K562 (cell line): ENCODE data around the gene LY6G6F. TPM values are rescaled to one million over a fixed set of nuclear protein-coding genes. Genes with fewer than 3 reads are reported as not detected.

Experiments
- CREB1 ChIP-seq, 2 experiments: sonication (generic) in 1 of 2; formaldehyde crosslinking in 1 of 2; IDR thresholded peaks; 2 replicates each; pipeline versions ENCODE4 v1.6.1 to v1.8.0; 2012 to 2022; ENCODE audit warnings: inconsistent platforms in 1 of 2, mild to moderate bottlenecking in 1 of 2, missing genetic modification reagents in 1 of 2, moderate library complexity in 1 of 2
- CTBP1 ChIP-seq: fragments of 450-650 bp; IDR thresholded peaks from 2 replicates; pipeline ENCODE4 v1.6.1; 2016; ENCODE audit warnings: borderline replicate concordance
- ETV5 ChIP-seq: sonication (generic); formaldehyde crosslinking; IDR thresholded peaks from 2 replicates; pipeline ENCODE4 v1.4.0; 2020; ENCODE audit warnings: low read depth, mild to moderate bottlenecking, missing genetic modification reagents
- GTF2A2 ChIP-seq: IDR thresholded peaks from 2 replicates; pipeline ENCODE4 v1.6.1; 2016; ENCODE audit warnings: mild to moderate bottlenecking, missing genetic modification characterization, missing compliant biosample characterization
- HCFC1 ChIP-seq: IDR thresholded peaks from 2 replicates; pipeline ENCODE4 v1.6.1; 2012; ENCODE audit warnings: low read depth, low read length, improper control_type of control experiment
- IRF1 ChIP-seq: sonication (generic); formaldehyde crosslinking; IDR thresholded peaks from 2 replicates; pipeline ENCODE4 v1.8.0; 2022; ENCODE audit warnings: missing genetic modification reagents, mild to moderate bottlenecking, borderline replicate concordance
- JUN ChIP-seq, 2 experiments: sonication (generic) in 1 of 2; formaldehyde crosslinking in 1 of 2; IDR thresholded peaks; 2 replicates each; pipeline versions ENCODE4 v1.6.1 to v1.8.0; 2012 to 2022; ENCODE audit warnings: borderline replicate concordance in 2 of 2, mild to moderate bottlenecking in 2 of 2, improper control_type of control experiment in 1 of 2, low read depth in 1 of 2, low read length in 1 of 2, missing genetic modification reagents in 1 of 2
- KDM4B ChIP-seq, 2 experiments: fragments of 450-650 bp in 1 of 2; sonication (generic) in 1 of 2; IDR thresholded peaks; 2 replicates each; pipeline ENCODE4 v1.6.1; 2016 to 2017; ENCODE audit warnings: borderline replicate concordance in 2 of 2, antibody characterized with exemption in 1 of 2, low read depth in 1 of 2, mild to moderate bottlenecking in 1 of 2
- KLF16 ChIP-seq: IDR thresholded peaks from 2 replicates; pipeline ENCODE4 v1.6.1; 2016; ENCODE audit warnings: antibody characterized with exemption
- MAFK ChIP-seq: IDR thresholded peaks from 2 replicates; pipeline ENCODE4 v1.6.1; 2011; ENCODE audit warnings: low read length, improper control_type of control experiment
- MEF2A ChIP-seq: IDR thresholded peaks from 2 replicates; pipeline ENCODE4 v1.6.1; 2011; ENCODE audit warnings: low read depth, mild to moderate bottlenecking, low read length, moderate library complexity; ENCODE audit not compliant: control insufficient read depth
- NEUROD1 ChIP-seq: fragments of 150-350 bp; IDR thresholded peaks from 2 replicates; pipeline ENCODE4 v1.6.1; 2014; ENCODE audit warnings: borderline replicate concordance, low read length, low read depth; ENCODE audit not compliant: partially characterized antibody
- NFRKB ChIP-seq: fragments of 450-650 bp; IDR thresholded peaks from 2 replicates; pipeline ENCODE4 v1.6.1; 2016; ENCODE audit warnings: low read depth
- NR2C2 ChIP-seq, 2 experiments: fragments of 200-800 bp in 1 of 2; sonication (Bioruptor generic) in 1 of 2; sonication (generic) in 1 of 2; formaldehyde crosslinking in 1 of 2; IDR thresholded peaks; 2 replicates each; pipeline versions ENCODE4 v1.6.1 to v1.8.0; 2016 to 2022; ENCODE audit warnings: mild to moderate bottlenecking in 1 of 2, missing compliant biosample characterization in 1 of 2, missing genetic modification characterization in 1 of 2, missing genetic modification reagents in 1 of 2
- SPI1 ChIP-seq: IDR thresholded peaks from 2 replicates; pipeline ENCODE4 v1.6.1; 2011; ENCODE audit warnings: low read depth, low read length, control low read depth, borderline replicate concordance
- SRSF7 ChIP-seq: fragments of 200-400 bp; formaldehyde crosslinking; optimal IDR thresholded peaks from 2 replicates; pipeline ENCODE3; 2017; ENCODE audit warnings: mild to moderate bottlenecking, low read depth, low read length
- TCF7 ChIP-seq: sonication (generic); IDR thresholded peaks from 2 replicates; pipeline ENCODE4 v1.6.1; 2016; ENCODE audit warnings: antibody characterized with exemption, borderline replicate concordance
- U2AF1 ChIP-seq: fragments of 200-400 bp; formaldehyde crosslinking; optimal IDR thresholded peaks from 2 replicates; pipeline ENCODE3; 2017; ENCODE audit warnings: mild to moderate bottlenecking, low read depth, low read length, moderate library complexity
- ZNF23 ChIP-seq: fragments of 250-450 bp; sonication (Bioruptor Pico); IDR thresholded peaks from 2 replicates; pipeline ENCODE4 v1.4.0; 2020; ENCODE audit warnings: mild to moderate bottlenecking
- polyA plus RNA-seq, 8 experiments: library from polyadenylated mRNA; depleted of rRNA in 4 of 8; stranded (reverse) in 5 of 8; unstranded in 3 of 8; fragments of >200 nt; fragmentation: Nextera tagmentation in 2 of 8; fragmentation: Illumina TruSeq in 1 of 8; extraction: Ambion mirVana in 2 of 8; extraction: Trizol in 1 of 8; gene quantifications; 2 replicates each; pipeline versions ENCODE4 v1.2.1 to v1.2.3, GENCODE V29; 2011 to 2014; ENCODE audit warnings: inconsistent platforms in 1 of 8, missing spikeins in 1 of 8
- total RNA-seq, 7 experiments: library from RNA; depleted of rRNA in 6 of 7; stranded (reverse); fragments of >200 nt in 6 of 7; fragmentation: Illumina TruSeq in 2 of 7; extraction: Trizol in 2 of 7; gene quantifications; 2 replicates each; pipeline versions ENCODE4 v1.2.1 to v1.2.3, GENCODE V29; 2011 to 2021; ENCODE audit warnings: low replicate concordance in 1 of 7
- TF ChIP-seq, protein P1 (sequence below): fragments of 250-450 bp; sonication (Bioruptor Pico); IDR thresholded peaks from 2 replicates; pipeline ENCODE4 v1.9.0; 2021; ENCODE audit warnings: mild to moderate bottlenecking, inconsistent platforms

Gene LY6G6F
- total and polyA plus RNA-seq, 9 of the 15 experiments (the other 6 are each of a cell fraction or from before 2014, with no cell fraction given): 0.14 to 0.50 (median 0.28) TPM; not detected in 2

GRCh38 chr6:31680226-31681134, 26.2 kb upstream of the LY6G6F start, which contains the start of gene LY6G5C (continued):
- TF ChIP-seq, protein P1, sequence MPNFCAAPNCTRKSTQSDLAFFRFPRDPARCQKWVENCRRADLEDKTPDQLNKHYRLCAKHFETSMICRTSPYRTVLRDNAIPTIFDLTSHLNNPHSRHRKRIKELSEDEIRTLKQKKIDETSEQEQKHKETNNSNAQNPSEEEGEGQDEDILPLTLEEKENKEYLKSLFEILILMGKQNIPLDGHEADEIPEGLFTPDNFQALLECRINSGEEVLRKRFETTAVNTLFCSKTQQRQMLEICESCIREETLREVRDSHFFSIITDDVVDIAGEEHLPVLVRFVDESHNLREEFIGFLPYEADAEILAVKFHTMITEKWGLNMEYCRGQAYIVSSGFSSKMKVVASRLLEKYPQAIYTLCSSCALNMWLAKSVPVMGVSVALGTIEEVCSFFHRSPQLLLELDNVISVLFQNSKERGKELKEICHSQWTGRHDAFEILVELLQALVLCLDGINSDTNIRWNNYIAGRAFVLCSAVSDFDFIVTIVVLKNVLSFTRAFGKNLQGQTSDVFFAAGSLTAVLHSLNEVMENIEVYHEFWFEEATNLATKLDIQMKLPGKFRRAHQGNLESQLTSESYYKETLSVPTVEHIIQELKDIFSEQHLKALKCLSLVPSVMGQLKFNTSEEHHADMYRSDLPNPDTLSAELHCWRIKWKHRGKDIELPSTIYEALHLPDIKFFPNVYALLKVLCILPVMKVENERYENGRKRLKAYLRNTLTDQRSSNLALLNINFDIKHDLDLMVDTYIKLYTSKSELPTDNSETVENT: 0 out of 2 replicates have a peak, but pooled peaks have one; percentile 25
- TF ChIP-seq KDM4B (IDR thresholded peaks at IDR 0.05; ENCODE audit: borderline replicate concordance in 2 of 2, low read depth in 1 of 2) (0 out of 4 replicates have a peak, but pooled peaks of 1 of the 2 experiments have one; percentile 12), NR2C2 (CRISPR knock-in tag; IDR thresholded peaks at IDR 0.05) (no peak), NR2C2 (tag; IDR thresholded peaks at IDR 0.05) (no peak), GTF2A2 (tag) (no peak), JUN (IDR thresholded peaks at IDR 0.05; ENCODE audit: borderline replicate concordance, low read depth, low read length) (peak; percentile 58; the same call in 1 of the 2 replicates), JUN (CRISPR knock-in tag; IDR thresholded peaks at IDR 0.05; ENCODE audit: borderline replicate concordance) (0 out of 2 replicates have a peak, but pooled peaks have one; percentile 54), SPI1 (peak; percentile 69), CREB1 (IDR thresholded peaks at IDR 0.05) (no peak), CREB1 (CRISPR knock-in tag; IDR thresholded peaks at IDR 0.05) (no peak), HCFC1 (peak; percentile 35; the same call in 1 of the 2 replicates), NFRKB (no peak), MAFK (0 out of 2 replicates have a peak, but pooled peaks have one; percentile 40), ETV5 (peak; percentile 50; the same call in 1 of the 2 replicates), SRSF7 (no peak), KLF16 (no peak), NEUROD1 (peak; percentile 41), IRF1 (CRISPR knock-in tag) (no peak), MEF2A (no peak), U2AF1 (no peak), TCF7 (no peak), CTBP1 (0 out of 2 replicates have a peak, but pooled peaks have one; percentile 51), ZNF23 (CRISPR knock-in tag) (no peak)
